Measurements from ENCODE around the gene ITGAD. TPM values are rescaled to one million over a fixed set of nuclear protein-coding genes. Genes with fewer than 3 reads are reported as not detected.

ITGAD gene
- total RNA-seq, 1 donor from 2014 or later: not detected

GRCh38 chr16:31364421-31364820, 28.7 kb upstream of the ITGAD start:
- intact Hi-C loops (cut with micrococcal nuclease): no loop called here

- intact Hi-C loops (cut with micrococcal nuclease): no loop called here
These were observed 27.8 kb upstream of the ITGAD start for GRCh38 chr16:31365131-31365865.

GRCh38 chr16:31367853-31368252, 25.3 kb upstream of the ITGAD start:
- intact Hi-C loops (cut with micrococcal nuclease): no loop called here

GRCh38 chr16:31371008-31371407, 22.1 kb upstream of the ITGAD start:
- intact Hi-C loops (cut with micrococcal nuclease): no loop called here

- intact Hi-C loops (cut with micrococcal nuclease): no loop called here
These were observed 21.3 kb upstream of the ITGAD start for GRCh38 chr16:31371619-31372484.

GRCh38 chr16:31373235-31373634, 19.9 kb upstream of the ITGAD start:
- intact Hi-C loops (cut with micrococcal nuclease): no loop called here

GRCh38 chr16:31375231-31375630, 17.9 kb upstream of the ITGAD start:
- intact Hi-C loops (cut with micrococcal nuclease): no loop called here

GRCh38 chr16:31376705-31377104, 16.4 kb upstream of the ITGAD start:
- intact Hi-C loops (cut with micrococcal nuclease): no loop called here

- intact Hi-C loops (cut with micrococcal nuclease): no loop called here
These were observed 15.8 kb upstream of the ITGAD start for GRCh38 chr16:31377210-31377903.

GRCh38 chr16:31380201-31380600, 12.9 kb upstream of the ITGAD start:
- intact Hi-C loops (cut with micrococcal nuclease): loop anchor here (5.0 to 10.0 kb wide), 2 partner anchors 45 to 178 kb away; partner anchors contain the start of gene PYCARD

GRCh38 chr16:31382485-31383161, 10.5 kb upstream of the ITGAD start:
- intact Hi-C loops (cut with micrococcal nuclease): loop anchor here (2.0 to 10.0 kb wide), 3 partner anchors 48 to 180 kb away; partner anchors contain the start of genes PYCARD and ZNF843

GRCh38 chr16:31385680-31386079, 7.5 kb upstream of the ITGAD start:
- intact Hi-C loops (cut with micrococcal nuclease): loop anchor here (1.0 to 10.0 kb wide), 2 partner anchors 34 to 51 kb away; no protein-coding TSS in a partner anchor

- intact Hi-C loops (cut with micrococcal nuclease): loop anchor here (1.0 to 10.0 kb wide), 2 partner anchors 33 to 52 kb away; no protein-coding TSS in a partner anchor
These were observed 6.8 kb upstream of the ITGAD start for GRCh38 chr16:31386157-31386984.

- intact Hi-C loops (cut with micrococcal nuclease): loop anchor here (10.0 kb wide), 1 partner anchor 54 kb away; no protein-coding TSS in a partner anchor
These were observed 4.6 kb upstream of the ITGAD start for GRCh38 chr16:31388535-31388934.

- intact Hi-C loops (cut with micrococcal nuclease): no loop called here
These were observed 2.6 kb upstream of the ITGAD start for GRCh38 chr16:31390504-31391041.

GRCh38 chr16:31395647-31396046, 2.5 kb downstream of the ITGAD start:
- intact Hi-C loops (cut with micrococcal nuclease): no loop called here

- intact Hi-C loops (cut with micrococcal nuclease): no loop called here
These were observed 4.0 kb downstream of the ITGAD start for GRCh38 chr16:31397096-31397660.

GRCh38 chr16:31397701-31398100, 4.6 kb downstream of the ITGAD start:
- intact Hi-C loops (cut with micrococcal nuclease): no loop called here

- intact Hi-C loops (cut with micrococcal nuclease): no loop called here
These were observed 7.1 kb downstream of the ITGAD start for GRCh38 chr16:31400191-31400590.
